HepG2 (cell line): ENCODE data around the gene THRA. TPM values are rescaled to one million over a fixed set of nuclear protein-coding genes. Genes with fewer than 3 reads are reported as not detected.

Experiments
- ASH2L ChIP-seq: fragments of 300-600, 200-600 bp; sonication (generic); IDR thresholded peaks from 2 replicates; pipeline ENCODE4 v1.7.0; 2017; ENCODE audit warnings: low read depth, mild to moderate bottlenecking, moderate library complexity, mixed read lengths, low read length; ENCODE audit not compliant: insufficient read length
- CERS6 ChIP-seq: sonication (generic); formaldehyde crosslinking; IDR thresholded peaks from 2 replicates; pipeline ENCODE4 v1.5.0; 2020; ENCODE audit warnings: missing genetic modification reagents
- CSRNP2 ChIP-seq: sonication (generic); formaldehyde crosslinking; conservative IDR thresholded peaks from 2 replicates; pipeline ENCODE4 v1.8.0; 2022; ENCODE audit warnings: low read depth, missing genetic modification reagents
- FOXO1 ChIP-seq: sonication (generic); formaldehyde crosslinking; IDR thresholded peaks from 2 replicates; pipeline ENCODE4 v1.4.0; 2020; ENCODE audit warnings: missing genetic modification reagents
- HNRNPK ChIP-seq: fragments of 200-400 bp; formaldehyde crosslinking; IDR thresholded peaks from 2 replicates; pipeline ENCODE4 v1.6.1; 2018; ENCODE audit warnings: low read length, low read depth, moderate library complexity, mild to moderate bottlenecking; ENCODE audit not compliant: poor library complexity, severe bottlenecking
- MTF2 ChIP-seq: sonication (generic); formaldehyde crosslinking; IDR thresholded peaks from 2 replicates; pipeline ENCODE4 v1.5.0; 2020; ENCODE audit warnings: missing genetic modification reagents, borderline replicate concordance
- NFE2L2 ChIP-seq: fragments of 150-350 bp; IDR thresholded peaks from 2 replicates; pipeline ENCODE4 v1.6.1; 2014; ENCODE audit warnings: low read length
- NFIB ChIP-seq: sonication (generic); formaldehyde crosslinking; IDR thresholded peaks from 2 replicates; pipeline ENCODE4 v1.9.0; 2021; ENCODE audit warnings: missing genetic modification reagents, mild to moderate bottlenecking, borderline replicate concordance
- NR2C2 ChIP-seq: sonication (generic); formaldehyde crosslinking; IDR thresholded peaks from 2 replicates; pipeline ENCODE4 v1.4.0; 2020; ENCODE audit warnings: missing genetic modification reagents, mild to moderate bottlenecking, moderate library complexity, borderline replicate concordance
- ONECUT2 ChIP-seq: sonication (generic); formaldehyde crosslinking; IDR thresholded peaks from 2 replicates; pipeline ENCODE4 v1.4.0; 2020; ENCODE audit warnings: missing genetic modification reagents
- REL ChIP-seq: sonication (generic); formaldehyde crosslinking; conservative IDR thresholded peaks from 2 replicates; pipeline ENCODE4 v1.8.0; 2022; ENCODE audit warnings: mild to moderate bottlenecking, missing genetic modification reagents, moderate library complexity
- RXRA ChIP-seq: sonication (generic); formaldehyde crosslinking; IDR thresholded peaks from 2 replicates; pipeline ENCODE4 v1.5.1; 2020; ENCODE audit warnings: missing genetic modification reagents
- RXRB ChIP-seq: IDR thresholded peaks from 2 replicates; pipeline ENCODE4 v1.6.1; 2016; ENCODE audit warnings: borderline replicate concordance, missing genetic modification reagents, missing compliant biosample characterization
- SMC3 ChIP-seq: IDR thresholded peaks from 2 replicates; pipeline ENCODE4 v1.6.1; 2011; ENCODE audit warnings: low read length, improper control_type of control experiment
- TAF15 ChIP-seq: fragments of 200-400 bp; formaldehyde crosslinking; IDR thresholded peaks from one replicate; pipeline ENCODE4 v1.6.1; 2018; ENCODE audit warnings: mild to moderate bottlenecking, low read depth, low read length; ENCODE audit not compliant: poor library complexity, severe bottlenecking
- TGIF2 ChIP-seq: IDR thresholded peaks from 2 replicates; pipeline ENCODE4 v1.6.1; 2016; ENCODE audit warnings: control low read depth, missing compliant biosample characterization
- TP53 ChIP-seq: sonication (generic); formaldehyde crosslinking; conservative IDR thresholded peaks from 2 replicates; pipeline ENCODE4 v1.4.0; 2020; ENCODE audit warnings: missing genetic modification reagents
- ZFAT ChIP-seq: sonication (generic); formaldehyde crosslinking; conservative IDR thresholded peaks from 2 replicates; pipeline ENCODE4 v1.8.1; 2023; ENCODE audit warnings: missing genetic modification reagents, inconsistent platforms
- ZNF326 ChIP-seq: sonication (generic); formaldehyde crosslinking; IDR thresholded peaks from 2 replicates; pipeline ENCODE4 v1.4.0; 2020; ENCODE audit warnings: missing genetic modification reagents, borderline replicate concordance
- ZNF501 ChIP-seq: sonication (generic); formaldehyde crosslinking; IDR thresholded peaks from 2 replicates; pipeline ENCODE4 v1.5.1; 2020; ENCODE audit warnings: mild to moderate bottlenecking, moderate library complexity, missing genetic modification reagents
- ZNF576 ChIP-seq: sonication (generic); formaldehyde crosslinking; IDR thresholded peaks from 2 replicates; pipeline ENCODE4 v1.4.0; 2020; ENCODE audit warnings: mild to moderate bottlenecking, missing genetic modification reagents
- ZNF597 ChIP-seq: sonication (generic); formaldehyde crosslinking; IDR thresholded peaks from 2 replicates; pipeline ENCODE4 v1.5.0; 2020; ENCODE audit warnings: missing genetic modification reagents
- polyA plus RNA-seq, 8 experiments: library from polyadenylated mRNA; depleted of rRNA in 3 of 8; stranded (reverse) in 7 of 8; unstranded in 1 of 8; fragments of >200 nt; fragmentation: Illumina TruSeq in 4 of 8; extraction: Trizol in 4 of 8; gene quantifications; 2 replicates each; pipeline versions ENCODE4 v1.2.1 to v1.2.3, GENCODE V29; 2011 to 2016; ENCODE audit warnings: low read depth in 4 of 8, missing spikeins in 1 of 8, mixed read lengths in 1 of 8; ENCODE audit not compliant: insufficient read depth in 1 of 8
- total RNA-seq, 5 experiments: library from RNA; depleted of rRNA; stranded (reverse); fragments of >200 nt; fragmentation: Illumina TruSeq; extraction: Trizol; gene quantifications; 2 replicates each; pipeline ENCODE4 v1.2.3, GENCODE V29; 2016; ENCODE audit warnings: low read depth in 1 of 5
- TF ChIP-seq, protein P1 (sequence below): IDR thresholded peaks from 2 replicates; pipeline ENCODE4 v1.6.1; 2016; ENCODE audit warnings: mild to moderate bottlenecking, missing biosample characterization, missing genetic modification reagents
- TF ChIP-seq, protein P2 (sequence below): sonication (generic); formaldehyde crosslinking; IDR thresholded peaks from 2 replicates; pipeline ENCODE4 v1.9.0; 2021; ENCODE audit warnings: missing genetic modification reagents, borderline replicate concordance

THRA gene
- total and polyA plus RNA-seq, 2 of the 13 experiments (the other 11 are each of a cell fraction or from before 2014, with no cell fraction given), result 8.0 to 9.9 TPM

DNA sequence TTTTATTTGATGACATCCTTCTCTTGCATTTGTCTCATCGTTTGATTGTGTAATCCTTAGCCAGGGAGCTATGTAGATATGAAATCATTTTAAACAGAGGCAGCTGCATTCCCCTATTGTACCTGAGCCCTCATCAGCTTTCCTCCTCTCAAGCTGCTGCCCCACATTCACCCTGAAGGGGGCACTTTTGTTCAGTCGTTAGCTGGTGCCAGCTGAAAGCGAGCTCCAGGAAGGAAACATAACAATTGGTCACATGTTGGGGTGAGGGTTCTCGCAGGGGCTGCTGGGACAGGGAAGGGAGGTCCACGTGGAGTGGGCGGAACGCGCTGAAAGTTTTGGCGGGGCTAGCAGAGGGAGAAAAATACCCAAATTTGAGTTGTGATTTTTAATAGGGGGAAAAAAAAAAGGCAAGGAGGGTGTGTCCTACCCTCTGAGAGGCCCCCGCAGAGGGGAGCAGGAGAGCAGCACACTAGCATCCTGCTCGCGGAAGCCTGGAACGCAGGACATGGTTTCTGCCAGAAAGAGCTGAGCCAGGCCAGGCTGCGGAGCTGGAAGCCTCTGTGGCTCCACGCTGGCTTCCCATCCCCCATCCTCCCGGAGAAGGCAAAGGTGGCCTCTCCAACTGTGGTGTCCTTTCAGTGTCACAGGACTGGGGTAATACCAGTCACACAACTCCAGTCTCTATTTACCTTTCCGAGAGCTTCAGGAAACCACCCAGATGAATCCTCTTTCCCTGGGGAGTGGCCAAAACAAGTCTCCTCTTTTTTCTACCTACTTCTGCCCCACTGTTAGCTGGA, 50.5 kb downstream of the THRA start (continued):
- TF ChIP-seq CERS6 (CRISPR knock-in tag) (no peak), NFIB (CRISPR knock-in tag) (no peak), RXRA (CRISPR knock-in tag) (peak; percentile 81; the same call in 1 of the 2 replicates), REL (CRISPR knock-in tag) (peak; percentile 85; the same call in 1 of the 2 replicates), HNRNPK (no peak), ASH2L (peak; percentile 83), FOXO1 (CRISPR knock-in tag) (peak; percentile 77; the same call in 1 of the 2 replicates), MTF2 (CRISPR knock-in tag) (peak; percentile 77; the same call in 1 of the 2 replicates), TP53 (CRISPR knock-in tag) (no peak), ONECUT2 (peak; percentile 10; the same call in 1 of the 2 replicates), ZNF501 (peak; percentile 94), TGIF2 (CRISPR knock-in tag) (peak; percentile 91; the same call in 1 of the 2 replicates), ZFAT (CRISPR knock-in tag) (no peak), SMC3 (peak; percentile 92), NR2C2 (CRISPR knock-in tag) (peak; percentile 91), ZNF576 (CRISPR knock-in tag) (no peak), RXRB (CRISPR knock-in tag) (peak; percentile 30), ZNF597 (CRISPR knock-in tag) (no peak), TAF15 (no peak), ZNF326 (CRISPR knock-in tag) (no peak), NFE2L2 (no peak), CSRNP2 (CRISPR knock-in tag) (no peak)
- TF ChIP-seq, protein P1, sequence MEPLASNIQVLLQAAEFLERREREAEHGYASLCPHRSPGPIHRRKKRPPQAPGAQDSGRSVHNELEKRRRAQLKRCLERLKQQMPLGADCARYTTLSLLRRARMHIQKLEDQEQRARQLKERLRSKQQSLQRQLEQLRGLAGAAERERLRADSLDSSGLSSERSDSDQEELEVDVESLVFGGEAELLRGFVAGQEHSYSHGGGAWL (CRISPR knock-in tag), result peak; percentile 92
- TF ChIP-seq, protein P2, sequence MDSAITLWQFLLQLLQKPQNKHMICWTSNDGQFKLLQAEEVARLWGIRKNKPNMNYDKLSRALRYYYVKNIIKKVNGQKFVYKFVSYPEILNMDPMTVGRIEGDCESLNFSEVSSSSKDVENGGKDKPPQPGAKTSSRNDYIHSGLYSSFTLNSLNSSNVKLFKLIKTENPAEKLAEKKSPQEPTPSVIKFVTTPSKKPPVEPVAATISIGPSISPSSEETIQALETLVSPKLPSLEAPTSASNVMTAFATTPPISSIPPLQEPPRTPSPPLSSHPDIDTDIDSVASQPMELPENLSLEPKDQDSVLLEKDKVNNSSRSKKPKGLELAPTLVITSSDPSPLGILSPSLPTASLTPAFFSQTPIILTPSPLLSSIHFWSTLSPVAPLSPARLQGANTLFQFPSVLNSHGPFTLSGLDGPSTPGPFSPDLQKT, result no peak
